Panc1 (cell line): ENCODE results near the gene PTGES.

Experiments used
- CTCF ChIP-seq: fragments of 450-650 bp; IDR thresholded peaks from 2 replicates; pipeline ENCODE4 v1.5.1; 2017; ENCODE audit warnings: mild to moderate bottlenecking
- REST ChIP-seq, 2 experiments: IDR thresholded peaks; 2 replicates each; pipeline ENCODE4 v1.6.1; 2011 to 2012; ENCODE audit warnings: low read depth in 2 of 2, control low read depth in 1 of 2, low read length in 1 of 2, mild to moderate bottlenecking in 1 of 2, moderate library complexity in 1 of 2; ENCODE audit not compliant: insufficient read depth in 1 of 2
- SIN3A ChIP-seq: IDR thresholded peaks from 2 replicates; pipeline ENCODE4 v1.6.1; 2012; ENCODE audit warnings: low read depth, mild to moderate bottlenecking, low read length, moderate library complexity, borderline replicate concordance; ENCODE audit not compliant: insufficient read depth
- TCF7L2 ChIP-seq: IDR thresholded peaks from 2 replicates; pipeline ENCODE4 v1.6.1; 2011; ENCODE audit warnings: mild to moderate bottlenecking, low read depth, low read length, inconsistent platforms

- TF ChIP-seq SIN3A, result no peak
- TF ChIP-seq TCF7L2, result no peak
- TF ChIP-seq CTCF, result no peak
- no peak for TF ChIP-seq REST (IDR thresholded peaks at IDR 0.05; ENCODE audit: insufficient read depth in 1 of 2, low read depth in 2 of 2, low read length in 1 of 2)
Observed at GRCh38 chr9:129749575-129749974, 3.3 kb downstream of the PTGES start.
